Measurements from ENCODE around the gene ZBED6.

ZBED6 gene

GRCh38 chr1:203797216-203797615 lies 1.8 kb downstream of the ZBED6 start:
- Histone ChIP-seq H3K27me3 (ENCODE audit: insufficient read depth, low read length, poor library complexity) (no peaks in the 10 kb centered on the region), H3K56ac (ENCODE audit: low read length) (peak overlapping the region; percentile 71), H3K4me1 (ENCODE audit: control insufficient read depth, low read depth, low read length) (peaks cover 7% of the 10 kb centered on the region), H2BK15ac (replicated peaks; ENCODE audit: low read depth) (no peak overlapping the region), H2BK5ac (ENCODE audit: low read length) (no peak overlapping the region), H2BK120ac (ENCODE audit: low read depth, low read length) (no peak overlapping the region), H3K36me3 (ENCODE audit: control insufficient read depth, insufficient read depth, low read length) (peaks cover 2% of the 10 kb centered on the region), H3K4me3 (ENCODE audit: low read length) (no peak overlapping the region), H3K18ac (ENCODE audit: low read length) (no peak overlapping the region), H3K79me2 (ENCODE audit: control insufficient read depth, insufficient read depth, low read length) (peaks cover 43% of the 10 kb centered on the region), H3K79me1 (ENCODE audit: low read length) (peaks cover 25% of the 10 kb centered on the region), H3K4ac (ENCODE audit: low read depth, low read length) (no peak overlapping the region), H4K5ac (ENCODE audit: low read length) (no peak overlapping the region), H3K27ac (ENCODE audit: low read depth, low read length) (no peak overlapping the region), H2AK5ac (ENCODE audit: low read length) (no peak overlapping the region), H3K4me2 (ENCODE audit: low read length) (peak overlapping the region; percentile 81), H4K8ac (ENCODE audit: low read depth, low read length) (peak overlapping the region; percentile 65), H3K23ac (ENCODE audit: low read length) (no peak overlapping the region), H3K9ac (ENCODE audit: low read length) (peak overlapping the region; percentile 72)
- WGBS (ENCODE audit: extremely low coverage, insufficient coverage, low lambda C conversion rate) = no CpG with 5 or more reads among the region's 2 CpGs
- no peak for DNase-seq

DNA sequence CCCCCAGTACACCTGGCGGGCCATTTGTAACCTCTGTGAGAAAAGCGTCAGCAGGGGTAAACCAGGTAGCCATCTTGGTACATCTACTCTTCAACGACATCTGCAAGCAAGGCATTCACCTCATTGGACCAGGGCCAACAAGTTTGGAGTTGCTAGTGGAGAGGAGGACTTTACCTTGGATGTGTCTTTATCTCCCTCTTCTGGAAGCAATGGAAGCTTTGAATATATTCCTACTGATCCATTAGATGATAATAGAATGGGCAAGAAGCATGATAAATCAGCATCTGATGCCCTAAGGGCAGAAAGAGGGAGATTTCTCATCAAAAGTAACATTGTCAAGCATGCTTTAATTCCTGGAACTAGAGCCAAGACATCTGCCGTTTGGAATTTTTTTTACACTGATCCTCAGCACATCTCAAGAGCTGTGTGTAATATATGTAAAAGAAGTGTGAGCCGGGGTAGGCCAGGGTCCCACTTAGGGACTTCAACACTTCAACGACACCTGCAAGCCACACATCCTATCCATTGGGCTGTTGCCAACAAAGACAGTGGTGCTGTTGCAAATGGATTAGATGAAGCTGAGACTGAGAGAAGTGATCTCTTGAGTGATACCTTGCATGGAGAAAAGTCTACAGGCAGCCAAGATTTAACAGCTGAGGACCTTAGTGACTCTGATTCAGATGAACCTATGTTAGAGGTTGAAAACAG lies 2.7 kb downstream of the ZBED6 start:
- Histone ChIP-seq H2BK120ac (ENCODE audit: low read depth, low read length) (no peak overlapping the region), H3K9ac (ENCODE audit: low read length) (no peak overlapping the region), H3K79me2 (ENCODE audit: control insufficient read depth, insufficient read depth, low read length) (peaks cover 45% of the 10 kb centered on the region), H3K36me3 (ENCODE audit: control insufficient read depth, insufficient read depth, low read length) (peaks cover 2% of the 10 kb centered on the region), H2BK15ac (replicated peaks; ENCODE audit: low read depth) (no peak overlapping the region), H3K4me2 (ENCODE audit: low read length) (no peak overlapping the region), H3K23ac (ENCODE audit: low read length) (no peak overlapping the region), H3K56ac (ENCODE audit: low read length) (no peak overlapping the region), H3K4ac (ENCODE audit: low read depth, low read length) (no peak overlapping the region), H3K27ac (ENCODE audit: low read depth, low read length) (no peak overlapping the region), H3K4me3 (ENCODE audit: low read length) (no peak overlapping the region), H3K27me3 (ENCODE audit: insufficient read depth, low read length, poor library complexity) (no peaks in the 10 kb centered on the region), H3K79me1 (ENCODE audit: low read length) (peaks cover 27% of the 10 kb centered on the region), H4K5ac (ENCODE audit: low read length) (no peak overlapping the region), H4K8ac (ENCODE audit: low read depth, low read length) (no peak overlapping the region), H3K18ac (ENCODE audit: low read length) (no peak overlapping the region), H2AK5ac (ENCODE audit: low read length) (no peak overlapping the region), H2BK5ac (ENCODE audit: low read length) (no peak overlapping the region), H3K4me1 (ENCODE audit: control insufficient read depth, low read depth, low read length) (peaks cover 7% of the 10 kb centered on the region)
- WGBS (ENCODE audit: extremely low coverage, insufficient coverage, low lambda C conversion rate) = no CpG with 5 or more reads among the region's 6 CpGs
- DNase-seq = peak; percentile 60

GRCh38 chr1:203799157-203799556 lies 3.7 kb downstream of the ZBED6 start:
- Histone ChIP-seq H3K79me2 (ENCODE audit: control insufficient read depth, insufficient read depth, low read length) (peaks cover 49% of the 10 kb centered on the region), H2BK5ac (ENCODE audit: low read length) (no peak overlapping the region), H3K79me1 (ENCODE audit: low read length) (peaks cover 30% of the 10 kb centered on the region), H3K4me3 (ENCODE audit: low read length) (no peak overlapping the region), H4K8ac (ENCODE audit: low read depth, low read length) (no peak overlapping the region), H2AK5ac (ENCODE audit: low read length) (no peak overlapping the region), H3K9ac (ENCODE audit: low read length) (no peak overlapping the region), H3K4ac (ENCODE audit: low read depth, low read length) (no peak overlapping the region), H2BK15ac (replicated peaks; ENCODE audit: low read depth) (no peak overlapping the region), H3K18ac (ENCODE audit: low read length) (no peak overlapping the region), H3K4me1 (ENCODE audit: control insufficient read depth, low read depth, low read length) (peaks cover 7% of the 10 kb centered on the region), H4K5ac (ENCODE audit: low read length) (no peak overlapping the region), H3K4me2 (ENCODE audit: low read length) (no peak overlapping the region), H3K27me3 (ENCODE audit: insufficient read depth, low read length, poor library complexity) (no peaks in the 10 kb centered on the region), H3K36me3 (ENCODE audit: control insufficient read depth, insufficient read depth, low read length) (peaks cover 2% of the 10 kb centered on the region), H3K27ac (ENCODE audit: low read depth, low read length) (no peak overlapping the region), H3K23ac (ENCODE audit: low read length) (no peak overlapping the region), H2BK120ac (ENCODE audit: low read depth, low read length) (no peak overlapping the region), H3K56ac (ENCODE audit: low read length) (no peak overlapping the region)
- no peak for DNase-seq
- WGBS (ENCODE audit: extremely low coverage, insufficient coverage, low lambda C conversion rate) = no CpG with 5 or more reads among the region's 4 CpGs

GRCh38 chr1:203799971-203800370 lies 4.5 kb downstream of the ZBED6 start:
- WGBS (ENCODE audit: extremely low coverage, insufficient coverage, low lambda C conversion rate) = no CpG with 5 or more reads among the region's 1 CpG
- Histone ChIP-seq H3K4me1 (ENCODE audit: control insufficient read depth, low read depth, low read length) (peaks cover 7% of the 10 kb centered on the region), H3K4ac (ENCODE audit: low read depth, low read length) (no peak overlapping the region), H2BK120ac (ENCODE audit: low read depth, low read length) (no peak overlapping the region), H2BK15ac (replicated peaks; ENCODE audit: low read depth) (no peak overlapping the region), H3K56ac (ENCODE audit: low read length) (no peak overlapping the region), H4K5ac (ENCODE audit: low read length) (no peak overlapping the region), H3K27me3 (ENCODE audit: insufficient read depth, low read length, poor library complexity) (no peaks in the 10 kb centered on the region), H3K79me1 (ENCODE audit: low read length) (peaks cover 30% of the 10 kb centered on the region), H2AK5ac (ENCODE audit: low read length) (no peak overlapping the region), H3K23ac (ENCODE audit: low read length) (no peak overlapping the region), H3K27ac (ENCODE audit: low read depth, low read length) (no peak overlapping the region), H3K79me2 (ENCODE audit: control insufficient read depth, insufficient read depth, low read length) (peaks cover 49% of the 10 kb centered on the region), H3K4me3 (ENCODE audit: low read length) (no peak overlapping the region), H4K8ac (ENCODE audit: low read depth, low read length) (no peak overlapping the region), H3K36me3 (ENCODE audit: control insufficient read depth, insufficient read depth, low read length) (peaks cover 2% of the 10 kb centered on the region), H3K9ac (ENCODE audit: low read length) (no peak overlapping the region), H3K18ac (ENCODE audit: low read length) (no peak overlapping the region), H2BK5ac (ENCODE audit: low read length) (no peak overlapping the region), H3K4me2 (ENCODE audit: low read length) (no peak overlapping the region)
- DNase-seq = no peak

DNA sequence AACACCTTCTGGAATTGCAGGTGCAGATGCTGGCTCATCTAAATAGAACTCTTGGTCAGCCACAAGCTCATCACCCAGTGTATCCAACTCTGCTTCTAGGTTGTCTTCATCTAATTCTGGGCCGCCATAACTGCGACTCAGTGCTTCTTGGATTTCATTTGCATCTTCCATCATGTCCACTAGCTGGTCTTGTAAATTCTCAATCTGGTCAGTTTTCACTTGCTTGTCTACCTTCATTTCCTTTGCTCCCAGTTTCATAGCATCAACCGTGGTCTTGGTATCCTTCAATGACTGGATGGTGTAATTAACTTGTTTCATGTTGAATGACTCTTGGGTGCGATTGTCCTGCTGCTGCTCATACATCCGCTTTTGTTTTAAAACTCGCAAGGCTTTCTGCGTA lies 10.3 kb downstream of the ZBED6 start:
- Histone ChIP-seq H4K5ac (ENCODE audit: low read length) (no peak overlapping the region), H3K79me2 (ENCODE audit: control insufficient read depth, insufficient read depth, low read length) (peaks cover 11% of the 10 kb centered on the region), H3K9ac (ENCODE audit: low read length) (no peak overlapping the region), H4K8ac (ENCODE audit: low read depth, low read length) (no peak overlapping the region), H3K4me1 (ENCODE audit: control insufficient read depth, low read depth, low read length) (no peaks in the 10 kb centered on the region), H3K18ac (ENCODE audit: low read length) (no peak overlapping the region), H3K4me2 (ENCODE audit: low read length) (no peak overlapping the region), H3K23ac (ENCODE audit: low read length) (no peak overlapping the region), H3K27me3 (ENCODE audit: insufficient read depth, low read length, poor library complexity) (no peaks in the 10 kb centered on the region), H3K4ac (ENCODE audit: low read depth, low read length) (no peak overlapping the region), H3K4me3 (ENCODE audit: low read length) (no peak overlapping the region), H2BK15ac (replicated peaks; ENCODE audit: low read depth) (no peak overlapping the region), H3K56ac (ENCODE audit: low read length) (no peak overlapping the region), H2AK5ac (ENCODE audit: low read length) (no peak overlapping the region), H3K79me1 (ENCODE audit: low read length) (peaks cover 7% of the 10 kb centered on the region), H3K36me3 (ENCODE audit: control insufficient read depth, insufficient read depth, low read length) (no peaks in the 10 kb centered on the region), H2BK120ac (ENCODE audit: low read depth, low read length) (no peak overlapping the region), H3K27ac (ENCODE audit: low read depth, low read length) (no peak overlapping the region), H2BK5ac (ENCODE audit: low read length) (no peak overlapping the region)
- WGBS (ENCODE audit: extremely low coverage, insufficient coverage, low lambda C conversion rate) = no CpG with 5 or more reads among the region's 7 CpGs
- no peak for DNase-seq

GRCh38 chr1:203807196-203807595 lies 11.8 kb downstream of the ZBED6 start:
- H2BK15ac ChIP-seq (replicated peaks; ENCODE audit: low read depth) = no peak overlapping the region
- no peaks in the 10 kb centered on the region for H3K27me3 ChIP-seq (ENCODE audit: insufficient read depth, low read length, poor library complexity)
- H3K79me1 ChIP-seq (ENCODE audit: low read length) = peaks cover 4% of the 10 kb centered on the region
- H2BK120ac ChIP-seq (ENCODE audit: low read depth, low read length) = no peak overlapping the region
- H3K4ac ChIP-seq (ENCODE audit: low read depth, low read length) = no peak overlapping the region
- no peak overlapping the region for H4K8ac ChIP-seq (ENCODE audit: low read depth, low read length)
- no peak overlapping the region for H4K5ac ChIP-seq (ENCODE audit: low read length)
- H2AK5ac ChIP-seq (ENCODE audit: low read length) = no peak overlapping the region
- no peak overlapping the region for H3K23ac ChIP-seq (ENCODE audit: low read length)
- no peak overlapping the region for H3K4me3 ChIP-seq (ENCODE audit: low read length)
- WGBS (ENCODE audit: extremely low coverage, insufficient coverage, low lambda C conversion rate) = no CpG with 5 or more reads among the region's 2 CpGs
- no peak overlapping the region for H3K56ac ChIP-seq (ENCODE audit: low read length)
- no peak overlapping the region for H3K4me2 ChIP-seq (ENCODE audit: low read length)
- H2BK5ac ChIP-seq (ENCODE audit: low read length) = no peak overlapping the region
- no peaks in the 10 kb centered on the region for H3K36me3 ChIP-seq (ENCODE audit: control insufficient read depth, insufficient read depth, low read length)
- no peak for DNase-seq
- no peak overlapping the region for H3K18ac ChIP-seq (ENCODE audit: low read length)
- H3K79me2 ChIP-seq (ENCODE audit: control insufficient read depth, insufficient read depth, low read length) = peaks cover 8% of the 10 kb centered on the region
- no peak overlapping the region for H3K9ac ChIP-seq (ENCODE audit: low read length)
- H3K27ac ChIP-seq (ENCODE audit: low read depth, low read length) = no peak overlapping the region
- H3K4me1 ChIP-seq (ENCODE audit: control insufficient read depth, low read depth, low read length) = no peaks in the 10 kb centered on the region

Data from mesendoderm (in vitro differentiated cells).